ENCODE data around the gene FANCC.

The FANCC gene

DNA sequence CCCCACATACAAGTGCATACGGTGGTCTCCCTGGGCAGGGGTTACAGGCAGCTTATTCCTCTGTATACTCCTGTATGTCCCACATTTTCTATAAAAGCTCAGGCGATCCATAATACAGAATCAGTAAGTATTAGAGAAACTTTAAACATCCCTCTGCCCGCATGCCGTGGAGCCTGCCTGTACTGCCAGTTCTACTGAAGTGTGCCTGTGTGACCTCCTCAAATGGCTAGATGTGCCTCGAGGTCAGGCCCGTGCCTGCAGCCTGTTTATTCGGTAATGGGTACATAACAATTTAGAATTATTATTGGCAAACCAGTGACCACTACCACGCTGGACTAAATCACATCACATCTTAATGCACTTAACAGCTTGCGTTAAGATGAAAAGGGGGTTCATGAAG is 190.8 kb downstream of the FANCC start:
- no peak for DNase-seq

DNA sequence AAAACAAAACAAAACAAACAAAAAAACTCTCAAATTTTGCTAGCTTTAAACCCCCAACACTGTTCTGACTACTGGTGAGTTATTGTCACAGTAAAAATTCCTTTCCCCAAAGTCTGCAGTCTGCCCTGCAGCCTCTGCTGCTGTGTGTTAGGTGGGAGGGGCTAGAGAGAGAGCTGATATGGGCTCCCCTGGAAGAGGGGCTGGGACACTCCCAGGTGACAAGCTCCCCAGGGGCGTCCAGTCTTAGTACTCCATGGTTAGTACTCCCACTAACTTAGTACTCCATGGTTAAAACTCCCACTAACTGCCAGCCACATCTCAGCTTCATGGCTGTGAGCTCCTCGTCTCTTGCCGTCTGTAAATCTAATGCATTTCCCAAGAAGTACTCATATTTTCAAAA is 191.9 kb downstream of the FANCC start:
- no peak for DNase-seq

DNA sequence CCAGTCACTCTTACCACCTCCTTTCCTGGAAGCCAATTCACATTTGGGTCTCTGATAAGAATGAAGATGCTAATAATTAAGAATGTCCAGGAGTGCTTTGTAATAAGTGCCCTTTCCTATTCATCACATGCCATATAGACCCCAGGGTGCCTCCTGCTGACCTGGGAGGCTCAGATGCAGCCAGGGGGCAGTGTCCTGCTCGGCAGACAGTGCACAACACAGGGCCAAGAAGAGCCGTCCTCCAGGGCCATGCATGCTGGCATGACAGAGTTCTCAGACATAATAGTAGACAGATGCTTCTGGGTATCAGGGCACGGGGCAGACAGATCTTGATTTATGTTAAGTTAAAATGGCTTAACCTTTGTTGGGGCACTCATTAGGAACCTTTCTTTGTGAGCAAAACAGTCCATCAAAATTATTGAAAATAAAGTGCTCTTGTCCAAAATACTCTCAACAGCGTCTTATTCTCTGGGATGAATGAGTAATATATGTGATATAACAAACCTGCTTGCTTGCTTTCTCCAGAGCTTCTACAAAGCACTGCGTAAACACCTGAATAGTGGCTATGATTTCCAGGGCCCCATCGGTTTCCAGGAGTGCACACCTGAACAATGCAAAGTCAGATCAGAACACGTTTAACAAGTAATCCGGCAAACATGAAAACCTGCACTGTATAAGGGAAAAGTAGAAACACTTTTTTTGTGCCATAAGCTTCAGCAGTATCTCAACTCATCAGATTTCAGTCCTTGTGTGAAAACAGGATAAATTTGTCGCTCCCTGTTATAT is 192.7 kb downstream of the FANCC start:
- peak in 2 of 56 donors; percentile 10 to 34 for DNase-seq

DNA sequence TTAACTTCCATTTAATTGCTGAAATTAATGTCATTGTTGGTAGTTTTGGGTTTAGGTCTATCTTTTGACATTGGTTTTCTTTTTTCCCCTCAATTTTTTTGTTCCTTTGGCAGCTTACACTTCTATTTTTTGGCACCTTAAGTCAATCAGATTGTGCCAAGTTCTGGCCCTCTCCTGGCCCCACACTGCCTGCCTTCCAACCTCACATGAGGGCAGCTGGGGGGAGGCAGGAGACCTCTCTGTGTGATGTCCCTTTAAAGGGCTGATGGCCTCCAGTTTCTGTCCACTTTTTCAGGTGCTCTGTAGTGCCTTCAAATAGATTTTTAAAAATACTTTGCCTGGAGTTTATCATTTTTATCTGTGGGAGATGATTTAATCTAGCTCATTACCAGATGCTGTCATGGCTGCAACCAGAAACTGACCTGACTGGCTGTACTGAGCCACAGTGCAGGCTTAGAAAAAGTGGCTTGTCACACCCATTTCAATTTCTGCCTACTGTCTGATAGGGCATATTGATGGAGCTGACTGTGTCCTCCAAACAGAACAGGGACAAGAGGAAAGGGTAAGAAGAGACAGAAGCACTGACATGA is 196.6 kb downstream of the FANCC start:
- DNase-seq, result no peak

DNA sequence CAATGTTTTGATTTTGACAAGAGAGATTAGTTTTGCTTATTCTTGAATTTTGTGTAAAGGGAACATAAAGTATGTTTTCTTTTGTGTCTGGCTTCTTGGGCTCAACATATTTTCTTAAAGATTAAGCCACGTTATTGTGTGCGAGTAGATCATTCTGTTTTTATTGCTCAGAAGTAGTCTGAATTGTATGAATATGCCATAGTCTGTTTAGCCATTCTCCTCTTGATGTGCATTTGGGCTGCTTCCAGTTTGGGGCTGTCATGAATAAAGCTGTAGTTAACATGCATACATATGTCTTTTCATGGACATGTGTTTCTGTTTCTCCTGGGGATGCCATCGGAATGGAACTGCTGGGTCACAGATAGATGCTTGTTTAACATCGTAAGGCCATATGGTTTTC is 198.9 kb downstream of the FANCC start:
- no peak for DNase-seq

DNA sequence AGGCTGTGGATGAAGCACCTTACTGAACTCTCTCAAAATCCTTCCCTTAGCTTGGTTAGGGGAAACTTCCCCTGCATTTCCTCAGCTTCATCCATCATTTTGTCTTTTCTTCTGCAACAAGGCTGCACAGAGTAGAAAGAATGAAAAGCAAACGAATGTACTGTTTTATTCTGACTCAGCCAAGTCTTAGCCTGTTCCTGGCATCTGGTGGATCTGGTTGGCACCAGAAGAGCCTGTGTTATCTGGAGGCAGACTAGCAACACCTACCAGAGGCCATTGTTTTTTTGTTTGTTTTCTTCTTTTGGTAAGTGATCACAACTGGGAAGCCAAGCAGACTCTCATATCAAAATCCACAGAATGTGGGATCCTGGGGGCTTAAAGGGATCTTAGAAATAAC is 200.7 kb downstream of the FANCC start:
- no peak for DNase-seq

DNA sequence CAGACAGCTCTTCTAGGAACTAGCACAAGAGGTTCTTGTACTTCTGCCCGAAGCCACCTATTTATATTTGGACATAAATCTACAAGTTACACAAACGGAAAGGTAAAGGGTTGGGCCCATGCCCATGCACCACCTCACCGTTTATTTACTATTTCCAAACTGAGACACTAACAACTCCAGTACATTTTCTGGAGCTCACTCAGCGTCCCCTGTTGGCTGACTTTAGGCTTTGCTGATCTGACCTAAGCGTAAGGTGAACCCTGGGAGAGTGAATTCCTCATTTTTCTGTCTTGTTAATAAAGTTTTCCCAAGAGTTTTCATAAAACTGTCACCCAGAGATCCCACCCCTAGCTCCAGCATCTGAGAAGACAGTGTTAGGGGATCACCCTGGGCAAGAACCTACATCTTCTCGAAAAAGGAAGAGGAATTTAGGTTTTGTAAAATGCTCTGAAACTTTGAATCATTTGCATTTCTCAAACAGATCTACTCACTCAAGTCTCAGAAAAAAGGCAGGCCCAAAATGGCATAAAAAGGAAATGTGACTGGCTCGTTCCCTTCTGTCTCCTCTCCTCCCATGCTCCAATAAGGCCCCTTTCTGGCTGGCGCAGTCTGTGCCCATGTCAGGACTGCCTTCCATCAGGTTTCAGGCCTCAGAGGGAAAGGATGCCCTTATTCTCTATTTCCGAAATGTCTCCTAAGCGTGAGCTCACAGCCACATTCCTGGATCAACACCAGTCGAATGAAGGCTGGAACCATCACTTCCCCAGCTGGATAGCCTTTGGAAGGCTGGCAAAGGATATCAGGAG is 201.3 kb downstream of the FANCC start:
- DNase-seq, result no peak

DNA sequence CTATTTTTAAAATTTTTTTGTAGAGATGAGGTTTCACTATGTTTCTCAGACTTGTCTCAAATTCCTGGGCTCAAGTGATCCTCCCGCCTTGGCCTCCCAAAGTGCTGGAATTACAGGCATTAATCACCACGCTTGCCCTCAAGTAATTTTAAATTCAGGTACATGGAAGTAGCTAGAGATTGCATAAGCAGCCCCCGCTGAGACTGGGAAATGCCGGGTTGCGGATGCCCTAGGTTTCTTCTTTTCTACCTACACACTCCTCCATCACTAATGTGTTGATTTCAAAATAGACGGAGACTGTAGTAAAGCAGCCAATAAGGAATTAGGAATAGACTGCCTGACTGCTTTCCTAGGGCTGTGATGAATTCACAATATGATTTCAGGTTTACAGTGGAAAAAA is 202.4 kb downstream of the FANCC start:
- DNase-seq, result no peak

DNA sequence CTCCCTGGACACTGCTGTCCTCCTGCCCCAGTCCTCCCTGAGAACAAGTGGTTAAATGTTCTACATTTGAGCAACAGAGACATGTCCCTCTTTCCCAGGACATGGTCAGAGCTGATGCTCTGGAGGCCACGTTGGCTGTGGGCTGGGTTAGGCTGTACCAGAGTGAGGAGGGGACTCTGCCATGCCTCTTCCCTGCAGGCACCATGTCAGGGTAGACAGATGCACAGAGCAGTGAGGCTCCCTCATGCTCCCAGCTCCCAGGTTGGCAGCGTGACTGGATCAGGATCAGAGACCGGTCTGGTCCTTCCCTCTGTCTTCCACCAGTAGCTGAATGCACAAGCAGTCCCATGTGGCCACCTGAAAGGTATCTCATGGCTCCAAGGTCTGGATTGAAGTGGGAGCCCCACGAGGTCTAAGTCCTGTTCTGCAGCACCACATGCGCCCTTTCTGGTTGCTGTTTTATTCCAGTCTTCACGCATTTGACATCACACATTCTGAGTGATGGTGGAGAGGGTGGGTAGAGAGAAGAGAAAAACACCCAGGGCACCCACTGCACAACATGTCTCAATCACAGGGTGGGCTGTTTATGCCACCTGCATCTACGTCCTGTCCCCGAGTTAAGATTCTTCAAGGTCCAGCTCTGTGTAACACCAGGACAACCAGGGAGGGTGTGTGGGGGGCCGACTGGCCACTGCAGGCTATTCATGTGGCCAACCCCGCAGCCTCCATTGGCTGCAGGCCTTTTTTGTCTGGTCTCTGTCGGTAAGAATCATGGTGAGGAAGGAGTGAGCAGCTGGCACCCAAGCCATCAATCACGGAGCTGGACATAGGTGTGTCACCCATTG is 204.9 kb downstream of the FANCC start:
- no peak for DNase-seq

DNA sequence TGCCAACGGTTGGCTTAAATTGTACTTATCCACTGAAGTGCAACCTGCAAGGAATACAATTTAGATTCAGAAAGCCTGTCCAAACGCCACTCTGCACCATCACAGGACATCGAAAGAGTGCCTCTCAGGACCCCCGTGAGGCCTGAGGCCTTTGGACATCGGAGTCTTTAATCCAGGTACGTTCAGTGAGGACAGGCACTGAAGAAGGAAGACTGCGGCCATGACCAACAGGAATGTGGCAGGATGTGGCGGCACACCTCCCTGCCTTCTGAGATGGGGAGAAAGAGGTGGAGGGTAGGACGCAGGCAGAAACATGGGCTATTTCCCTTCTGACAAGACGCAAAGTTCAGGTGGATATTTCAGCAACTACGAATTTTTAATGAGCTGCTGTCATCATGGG is 205.8 kb downstream of the FANCC start:
- DNase-seq, result no peak

DNA sequence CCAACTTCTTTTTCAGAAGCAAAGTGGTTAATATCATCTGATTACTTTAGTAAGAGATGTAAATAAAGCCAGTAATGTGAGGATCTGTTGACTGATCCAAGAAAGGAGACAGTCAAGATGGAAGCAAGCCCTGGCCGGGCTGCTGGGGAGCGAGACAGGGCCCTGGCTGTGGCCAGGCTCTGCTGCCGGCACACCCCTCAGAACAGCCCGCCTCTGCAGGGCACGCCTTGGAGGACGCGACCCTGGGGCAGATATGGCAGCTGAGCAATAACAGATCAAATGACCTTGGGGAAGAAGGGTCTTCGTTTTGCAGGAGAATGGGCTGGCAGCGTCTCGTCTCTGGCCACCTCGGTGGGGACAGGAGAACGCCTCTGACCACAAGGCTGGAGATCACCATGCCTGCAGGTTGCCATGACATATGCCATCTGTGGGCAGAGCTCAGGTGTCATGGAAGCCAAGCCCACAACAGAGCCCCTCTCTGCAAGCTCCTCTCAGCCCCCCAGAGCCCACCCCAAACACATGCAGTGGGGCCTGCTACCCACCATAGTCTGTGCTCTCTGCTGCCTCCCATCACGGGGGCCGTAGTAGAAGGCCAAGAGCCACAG is 206.5 kb downstream of the FANCC start:
- no peak for DNase-seq

DNA sequence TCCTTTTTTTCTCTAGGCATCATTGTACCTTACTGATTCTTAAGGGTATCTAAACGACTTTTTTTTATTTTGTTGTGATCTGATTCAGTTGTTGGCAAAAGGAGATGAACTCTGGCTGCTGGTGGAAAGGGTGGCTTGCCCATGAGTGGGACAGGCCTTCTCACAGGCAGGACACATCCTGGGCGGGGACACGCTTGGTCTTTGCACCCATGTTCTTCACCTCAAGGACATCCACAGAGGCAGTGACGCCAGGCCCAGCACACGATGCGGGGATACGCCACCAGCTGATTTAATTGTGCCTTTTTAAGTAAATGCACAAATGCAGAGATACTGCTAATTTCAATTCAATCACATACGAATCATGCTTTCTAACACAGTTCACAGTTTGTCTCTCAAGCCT is 208.1 kb downstream of the FANCC start:
- DNase-seq, result no peak

DNA sequence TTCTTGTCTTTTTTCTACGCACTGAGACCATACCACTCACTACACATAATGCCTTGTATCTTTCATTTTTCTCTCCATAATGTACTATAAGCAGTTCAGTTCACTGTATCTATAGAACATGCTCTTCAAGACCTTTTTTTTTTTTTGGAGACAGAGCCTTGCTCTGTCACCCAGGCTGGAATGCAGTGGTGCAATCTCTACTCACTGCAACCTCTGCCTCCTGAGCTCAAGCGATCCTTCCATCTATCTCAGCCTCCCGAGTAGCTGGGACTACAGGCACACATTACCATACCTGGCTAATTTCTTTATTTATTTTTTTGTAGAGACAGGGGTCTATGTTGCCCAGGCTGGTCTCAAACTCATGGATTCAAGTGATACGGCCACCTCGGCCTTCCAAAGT is 208.7 kb downstream of the FANCC start:
- no peak for DNase-seq

DNA sequence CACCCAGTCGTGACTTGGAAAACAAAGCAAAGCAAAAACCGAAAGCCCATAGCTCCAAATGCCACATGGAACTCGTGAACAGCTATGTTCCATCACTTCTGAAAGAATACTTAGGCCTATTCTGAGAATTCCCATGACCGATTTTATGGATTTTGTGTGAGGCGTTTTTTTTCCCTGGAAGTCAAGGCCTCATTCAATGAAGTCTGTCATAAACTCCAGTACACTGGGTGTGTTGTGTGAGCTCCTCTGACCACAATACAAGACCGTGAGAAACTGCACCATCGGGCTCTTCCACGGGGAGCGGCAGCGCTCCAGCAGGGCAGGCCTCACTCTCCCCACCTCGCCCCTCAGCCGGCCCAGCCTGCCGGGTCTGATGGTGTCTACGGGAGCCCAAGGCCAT is 209.5 kb downstream of the FANCC start:
- peak in 14 of 56 donors; percentile 19 to 61 (median 42) for DNase-seq

DNA sequence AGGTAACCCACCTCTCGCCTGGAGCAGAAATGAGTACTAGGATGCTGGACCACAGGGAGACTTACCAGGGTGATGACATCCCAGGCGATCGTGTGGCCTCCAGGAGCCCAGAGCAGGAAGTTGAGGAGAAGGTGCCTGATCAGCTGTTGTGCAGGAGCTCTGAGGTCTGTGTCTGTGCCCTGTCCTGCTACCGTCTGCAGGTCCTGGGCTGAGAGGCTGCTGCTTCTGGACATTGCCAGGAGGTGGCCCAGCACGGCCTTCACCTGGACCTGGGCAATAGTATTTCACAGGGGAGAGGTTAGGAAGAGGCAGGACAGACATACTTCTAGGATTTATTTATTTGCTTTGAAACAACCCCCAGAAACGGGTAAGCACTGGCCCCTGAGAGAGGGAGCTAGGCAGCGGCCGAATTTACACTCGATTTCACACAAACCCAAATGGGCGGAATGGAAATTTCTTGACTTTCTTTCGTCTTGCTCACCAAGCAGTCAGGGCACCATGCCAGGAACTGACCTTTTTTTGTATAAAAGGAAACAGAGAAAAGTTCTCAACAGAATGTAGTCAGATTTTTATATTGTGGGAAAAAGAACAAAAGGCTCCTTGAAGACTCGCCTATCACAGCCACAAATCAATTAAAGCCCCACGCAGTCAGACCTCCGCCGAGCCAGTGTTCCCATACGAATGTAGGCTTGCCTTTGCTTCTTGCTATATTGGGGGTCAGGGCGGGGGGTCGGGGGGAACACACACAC is 210.3 kb downstream of the FANCC start:
- DNase-seq, result peak in 5 of 56 donors; percentile 27 to 45 (median 35)

DNA sequence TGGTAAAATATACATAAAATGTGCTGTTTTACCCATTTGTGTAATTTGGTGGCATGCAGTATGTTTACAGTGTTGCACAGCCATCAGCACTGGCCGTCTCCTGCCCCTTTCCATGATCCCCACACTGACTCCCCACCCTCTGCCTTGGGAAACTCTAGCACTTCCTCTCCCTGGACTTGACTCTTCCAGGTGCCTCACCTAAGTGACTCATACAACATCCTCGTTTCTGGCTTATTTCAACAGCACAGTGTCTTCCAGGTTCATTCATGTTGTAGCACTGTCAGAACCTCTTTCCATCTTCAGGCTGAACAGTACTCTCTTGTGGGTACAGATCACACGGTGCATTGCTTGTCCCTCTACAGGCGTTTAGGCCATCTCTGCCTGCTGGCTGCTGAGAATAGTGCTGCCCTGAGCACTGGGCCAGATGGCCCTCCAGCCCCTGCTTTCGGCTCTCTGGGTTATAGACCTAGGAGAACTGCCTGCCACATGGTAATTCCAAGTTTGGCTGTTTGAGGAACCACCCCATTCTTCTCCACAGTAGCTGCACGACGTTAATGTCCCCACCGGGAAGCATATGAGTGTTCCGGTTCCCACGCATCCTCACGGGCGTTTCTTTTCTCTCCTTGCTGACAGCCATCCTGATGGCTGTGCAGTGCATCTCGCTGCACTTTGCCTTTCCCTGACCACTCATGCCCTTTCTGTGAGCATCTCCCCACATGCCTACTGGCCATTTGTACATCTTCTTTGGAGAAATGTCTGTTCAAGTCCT is 211.8 kb downstream of the FANCC start:
- no peak for DNase-seq

DNA sequence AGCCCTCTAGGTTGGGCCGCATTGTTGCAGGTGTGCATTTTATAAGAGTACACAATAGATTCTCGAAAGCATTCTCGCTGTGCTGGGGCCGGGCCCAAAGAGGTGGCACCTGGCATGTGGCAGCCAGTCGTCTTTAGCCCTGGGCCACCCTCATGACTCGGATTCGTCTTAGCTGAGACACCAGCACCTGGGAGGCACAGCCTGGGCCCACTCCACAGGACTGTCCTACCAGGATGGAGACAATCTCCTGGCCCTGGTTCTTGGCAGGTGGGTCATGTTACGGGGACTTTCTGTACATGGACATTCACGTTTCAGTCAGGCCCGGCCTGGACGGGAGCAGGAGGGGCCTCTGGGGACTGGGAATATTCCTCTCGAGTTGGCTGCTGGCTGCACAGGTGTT is 212.5 kb downstream of the FANCC start:
- DNase-seq, result no peak

DNA sequence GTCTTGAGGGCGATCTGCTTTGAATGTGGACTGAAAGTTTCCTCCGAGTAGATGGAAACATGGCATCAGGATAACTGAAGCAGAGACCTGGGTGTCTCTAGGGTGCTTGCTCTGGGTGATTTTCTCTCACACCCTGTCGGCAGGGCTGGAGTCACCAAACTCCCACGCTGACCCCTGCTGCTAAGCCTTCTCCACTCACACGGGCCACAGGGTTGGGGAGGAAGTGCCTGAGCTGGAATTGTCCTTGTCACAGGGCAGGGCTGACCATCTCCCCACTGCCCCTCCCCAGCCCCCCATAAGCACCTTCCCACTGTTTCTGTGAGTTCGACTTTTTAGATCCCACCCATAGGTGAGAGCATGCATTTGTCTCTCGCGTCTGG is 212.9 kb downstream of the FANCC start:
- no peak for DNase-seq

DNA sequence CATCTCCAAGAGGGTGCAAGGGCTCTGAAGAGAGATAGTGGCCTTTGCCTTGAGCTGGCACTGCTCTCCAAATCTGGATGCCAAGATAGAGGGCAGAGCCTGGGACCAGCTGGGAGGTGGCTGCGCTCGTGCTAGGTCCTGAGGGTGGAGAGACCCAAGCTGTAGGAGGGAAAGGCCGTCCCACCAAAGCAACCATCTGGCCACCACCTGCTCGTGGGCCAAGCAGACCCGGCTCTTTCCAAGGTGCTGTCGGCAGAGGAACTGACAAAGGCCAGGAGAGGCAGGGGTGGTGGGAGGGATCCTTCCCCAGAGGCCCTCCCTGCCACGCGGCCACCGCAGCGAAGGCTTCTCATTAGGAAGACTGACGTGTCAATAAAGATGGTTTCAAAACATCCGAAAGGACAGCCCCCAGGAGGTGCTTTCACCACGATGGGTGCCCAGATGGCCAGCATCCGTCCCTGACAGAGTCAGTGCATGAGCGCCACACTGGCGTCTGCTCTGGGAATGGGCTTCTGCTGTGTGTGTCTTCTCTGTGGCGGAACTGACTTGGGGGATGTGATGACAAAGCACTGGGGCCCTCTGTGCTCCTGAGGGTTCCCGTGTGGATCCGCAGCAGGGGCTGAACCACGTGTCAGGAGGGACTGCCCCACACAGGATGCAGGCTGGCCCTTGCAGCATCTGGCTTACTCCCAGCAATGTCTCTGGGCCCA is 213.5 kb downstream of the FANCC start:
- DNase-seq, result peak in 1 of 56 donors; percentile 12

All from amygdala (tissue), 56 donors.